ENCODE data around the gene HLA-DMA. TPM values are rescaled to one million over a fixed set of nuclear protein-coding genes. Genes with fewer than 3 reads are reported as not detected.

The HLA-DMA gene
- total RNA-seq, 2 experiments from 2014 or later: 12.7 to 14.5 TPM

- Mint-ChIP-seq H3K4me3 (no peak overlapping the region), H3K4me1 (ENCODE audit: low read depth) (peaks cover 24% of the 10 kb centered on the region), H3K27ac (no peak overlapping the region), H3K9me3 (no peaks in the 10 kb centered on the region), H3K27me3 (ENCODE audit: low read depth) (no peaks in the 10 kb centered on the region), H3K36me3 (ENCODE audit: low read depth) (no peaks in the 10 kb centered on the region)
- CTCF ChIA-PET: interaction anchor here (0.9 to 8.6 kb wide), 5 partner anchors 10 to 47 kb away, joined by 3 to 148 read pairs (median 4); partner anchors contain the start of genes BRD2 and HLA-DMA
- intact Hi-C loops (cut with micrococcal nuclease): no loop called here
- DNase-seq: no peak
These were observed 15.7 kb downstream of the HLA-DMA start for GRCh38 chr6:32937230-32937633.

- intact Hi-C loops (cut with micrococcal nuclease): no loop called here
- DNase-seq: no peak
- Mint-ChIP-seq H3K27ac (no peak overlapping the region), H3K27me3 (ENCODE audit: low read depth) (no peaks in the 10 kb centered on the region), H3K9me3 (no peaks in the 10 kb centered on the region), H3K4me3 (no peak overlapping the region), H3K4me1 (ENCODE audit: low read depth) (peaks cover 16% of the 10 kb centered on the region), H3K36me3 (ENCODE audit: low read depth) (no peaks in the 10 kb centered on the region)
- CTCF ChIA-PET: interaction anchor here (0.9 to 8.6 kb wide), 7 partner anchors 7 to 50 kb away, joined by 3 to 148 read pairs (median 31); partner anchors contain the start of genes BRD2 and HLA-DMA
These were observed 16.4 kb downstream of the HLA-DMA start for GRCh38 chr6:32936239-32937152.

- CTCF ChIA-PET: interaction anchor here (0.6 to 8.6 kb wide), 9 partner anchors 8 to 264 kb away, joined by 3 to 148 read pairs (median 7); partner anchors contain the start of genes BRD2 and HLA-DMA
- H3K27me3 Mint-ChIP-seq (ENCODE audit: low read depth): no peaks in the 10 kb centered on the region
- H3K36me3 Mint-ChIP-seq (ENCODE audit: low read depth): no peaks in the 10 kb centered on the region
- peaks cover 9% of the 10 kb centered on the region for H3K4me1 Mint-ChIP-seq (ENCODE audit: low read depth)
- intact Hi-C loops (cut with micrococcal nuclease): no loop called here
- no peak for DNase-seq
- H3K27ac Mint-ChIP-seq: no peak overlapping the region
- no peak overlapping the region for H3K4me3 Mint-ChIP-seq
- no peaks in the 10 kb centered on the region for H3K9me3 Mint-ChIP-seq
These were observed 17.2 kb downstream of the HLA-DMA start for GRCh38 chr6:32935551-32936238.

GRCh38 chr6:32933661-32934085 is 19.2 kb downstream of the HLA-DMA start:
- peak; percentile 90 for DNase-seq
- intact Hi-C loops (cut with micrococcal nuclease): loop anchor here (1.0 kb wide), 4 partner anchors 14 to 51 kb away; partner anchors contain the start of gene HLA-DMA
- Mint-ChIP-seq H3K27ac (no peak overlapping the region), H3K4me1 (ENCODE audit: low read depth) (no peaks in the 10 kb centered on the region), H3K27me3 (ENCODE audit: low read depth) (no peaks in the 10 kb centered on the region), H3K36me3 (ENCODE audit: low read depth) (no peaks in the 10 kb centered on the region), H3K4me3 (no peak overlapping the region), H3K9me3 (no peaks in the 10 kb centered on the region)
- CTCF ChIA-PET: interaction anchor here (0.6 to 8.6 kb wide), 27 partner anchors 8 to 152 kb away, joined by 3 to 148 read pairs (median 5); partner anchors contain the start of genes BRD2 and HLA-DMA

GRCh38 chr6:32932132-32932868 is 20.6 kb downstream of the HLA-DMA start:
- no peaks in the 10 kb centered on the region for H3K9me3 Mint-ChIP-seq
- H3K27ac Mint-ChIP-seq: no peak overlapping the region
- CTCF ChIA-PET: interaction anchor here (0.6 to 8.6 kb wide), 16 partner anchors 8 to 64 kb away, joined by 3 to 148 read pairs (median 6); partner anchors contain the start of genes BRD2 and HLA-DMA
- no peaks in the 10 kb centered on the region for H3K4me1 Mint-ChIP-seq (ENCODE audit: low read depth)
- H3K36me3 Mint-ChIP-seq (ENCODE audit: low read depth): no peaks in the 10 kb centered on the region
- H3K4me3 Mint-ChIP-seq: no peak overlapping the region
- H3K27me3 Mint-ChIP-seq (ENCODE audit: low read depth): no peaks in the 10 kb centered on the region
- no peak for DNase-seq
- intact Hi-C loops (cut with micrococcal nuclease): no loop called here

GRCh38 chr6:32931211-32931610 is 21.7 kb downstream of the HLA-DMA start:
- no peak for DNase-seq
- Mint-ChIP-seq H3K9me3 (no peaks in the 10 kb centered on the region), H3K4me1 (ENCODE audit: low read depth) (no peaks in the 10 kb centered on the region), H3K27me3 (ENCODE audit: low read depth) (no peaks in the 10 kb centered on the region), H3K36me3 (ENCODE audit: low read depth) (no peaks in the 10 kb centered on the region), H3K27ac (no peak overlapping the region), H3K4me3 (no peak overlapping the region)
- CTCF ChIA-PET: interaction anchor here (1.6 to 8.6 kb wide), 5 partner anchors 9 to 56 kb away, joined by 3 to 148 read pairs (median 12); partner anchors contain the start of gene HLA-DMA
- intact Hi-C loops (cut with micrococcal nuclease): no loop called here

GRCh38 chr6:32922083-32922482 is 30.8 kb downstream of the HLA-DMA start:
- H3K27me3 Mint-ChIP-seq (ENCODE audit: low read depth): no peaks in the 10 kb centered on the region
- H3K36me3 Mint-ChIP-seq (ENCODE audit: low read depth): no peaks in the 10 kb centered on the region
- CTCF ChIA-PET: no interaction called here
- DNase-seq: no peak
- H3K27ac Mint-ChIP-seq: no peak overlapping the region
- no peak overlapping the region for H3K4me3 Mint-ChIP-seq
- H3K4me1 Mint-ChIP-seq (ENCODE audit: low read depth): no peaks in the 10 kb centered on the region
- no peaks in the 10 kb centered on the region for H3K9me3 Mint-ChIP-seq
- intact Hi-C loops (cut with micrococcal nuclease): no loop called here

GRCh38 chr6:32920715-32921114 is 32.2 kb downstream of the HLA-DMA start:
- no peak overlapping the region for H3K27ac Mint-ChIP-seq
- no peaks in the 10 kb centered on the region for H3K36me3 Mint-ChIP-seq (ENCODE audit: low read depth)
- no peaks in the 10 kb centered on the region for H3K27me3 Mint-ChIP-seq (ENCODE audit: low read depth)
- no peaks in the 10 kb centered on the region for H3K4me1 Mint-ChIP-seq (ENCODE audit: low read depth)
- no peak for DNase-seq
- H3K4me3 Mint-ChIP-seq: no peak overlapping the region
- intact Hi-C loops (cut with micrococcal nuclease): no loop called here
- no peaks in the 10 kb centered on the region for H3K9me3 Mint-ChIP-seq
- CTCF ChIA-PET: interaction anchor here (1.0 to 1.1 kb wide), 2 partner anchors 13 to 48 kb away, joined by 3 read pairs; partner anchors contain the start of gene BRD2

- no peak overlapping the region for H3K27ac Mint-ChIP-seq
- CTCF ChIA-PET: interaction anchor here (1.1 to 3.1 kb wide), 6 partner anchors 21 to 75 kb away, joined by 3 to 9 read pairs (median 5); partner anchors contain the start of genes HLA-DMA and TAP2
- no peaks in the 10 kb centered on the region for H3K36me3 Mint-ChIP-seq (ENCODE audit: low read depth)
- H3K27me3 Mint-ChIP-seq (ENCODE audit: low read depth): peaks cover 7% of the 10 kb centered on the region
- intact Hi-C loops (cut with micrococcal nuclease): no loop called here
- no peak for DNase-seq
- no peaks in the 10 kb centered on the region for H3K4me1 Mint-ChIP-seq (ENCODE audit: low read depth)
- no peak overlapping the region for H3K4me3 Mint-ChIP-seq
- H3K9me3 Mint-ChIP-seq: no peaks in the 10 kb centered on the region
These were observed 39.9 kb downstream of the HLA-DMA start for GRCh38 chr6:32912951-32913350.

- Mint-ChIP-seq H3K4me3 (no peak overlapping the region), H3K9me3 (no peaks in the 10 kb centered on the region), H3K36me3 (ENCODE audit: low read depth) (no peaks in the 10 kb centered on the region), H3K27ac (no peak overlapping the region), H3K4me1 (ENCODE audit: low read depth) (no peaks in the 10 kb centered on the region), H3K27me3 (ENCODE audit: low read depth) (peaks cover 7% of the 10 kb centered on the region)
- intact Hi-C loops (cut with micrococcal nuclease): no loop called here
- no peak for DNase-seq
- CTCF ChIA-PET: interaction anchor here (0.6 kb wide), 1 partner anchor 30 kb away, joined by 3 read pairs; no protein-coding TSS in a partner anchor
These were observed 44.0 kb downstream of the HLA-DMA start for GRCh38 chr6:32908897-32909296.

- H3K9me3 Mint-ChIP-seq: no peaks in the 10 kb centered on the region
- intact Hi-C loops (cut with micrococcal nuclease): no loop called here
- H3K4me3 Mint-ChIP-seq: no peak overlapping the region
- CTCF ChIA-PET: interaction anchor here (1.0 kb wide), 1 partner anchor 78 kb away, joined by 3 read pairs; no protein-coding TSS in a partner anchor
- H3K27me3 Mint-ChIP-seq (ENCODE audit: low read depth): peaks cover 2% of the 10 kb centered on the region
- H3K27ac Mint-ChIP-seq: no peak overlapping the region
- DNase-seq: no peak
- H3K4me1 Mint-ChIP-seq (ENCODE audit: low read depth): no peaks in the 10 kb centered on the region
- peaks cover 1% of the 10 kb centered on the region for H3K36me3 Mint-ChIP-seq (ENCODE audit: low read depth)
These were observed 46.4 kb downstream of the HLA-DMA start for GRCh38 chr6:32906539-32906938.
